Calu3 (cell line): Measurements from ENCODE around the gene FRMD3. TPM values are rescaled to one million over a fixed set of nuclear protein-coding genes. Genes with fewer than 3 reads are reported as not detected.

Experiments
- BruUV-seq: library from RNA; stranded (reverse); fragments of 400-500 nt; replicated peaks from 2 replicates; lab custom pipeline; 2021; lab: Mats Ljungman, UMichigan
- CTCF ChIA-PET: fragments of 300-600 bp; sonication (Branson Sonifier 250); formaldehyde crosslinking; loops from one replicate; lab custom pipeline; 2022; ENCODE audit warnings: antibody characterized with exemption; lab: Charles Lee
- DNase-seq: peaks from one replicate; pipeline ENCODE4 v3.0.0; 2022
- H3K27ac Mint-ChIP-seq: one replicate; pipeline ENCODE4 v1.8.0; 2022; ENCODE audit warnings: mixed read lengths; ENCODE audit not compliant: unreplicated experiment
- H3K27me3 Mint-ChIP-seq: one replicate; pipeline ENCODE4 v1.8.0; 2022; ENCODE audit warnings: mixed read lengths; ENCODE audit not compliant: unreplicated experiment
- H3K36me3 Mint-ChIP-seq: one replicate; pipeline ENCODE4 v1.8.0; 2022; ENCODE audit warnings: mild to moderate bottlenecking, moderate library complexity, mixed read lengths; ENCODE audit not compliant: insufficient read depth, unreplicated experiment
- H3K4me1 Mint-ChIP-seq: one replicate; pipeline ENCODE4 v1.8.0; 2022; ENCODE audit warnings: mild to moderate bottlenecking, low read depth, mixed read lengths; ENCODE audit not compliant: unreplicated experiment
- H3K4me3 Mint-ChIP-seq: one replicate; pipeline ENCODE4 v1.8.0; 2022; ENCODE audit warnings: mild to moderate bottlenecking, low read depth, moderate library complexity, mixed read lengths; ENCODE audit not compliant: unreplicated experiment
- H3K9me3 Mint-ChIP-seq: one replicate; pipeline ENCODE4 v1.8.0; 2022; ENCODE audit warnings: low read depth, mixed read lengths; ENCODE audit not compliant: unreplicated experiment
- CTCF ChIP-seq: fragments of 200-600 bp; IDR thresholded peaks from one replicate; pipeline ENCODE4 v1.8.0; 2022; ENCODE audit warnings: antibody characterized with exemption; ENCODE audit not compliant: unreplicated experiment
- intact Hi-C: fragments of 100-400 bp; cut with micrococcal nuclease; formaldehyde crosslinking; loops from one replicate; pipeline ENCODE4 v1.10.0; 2022; ENCODE audit not compliant: unreplicated experiment
- total RNA-seq: library from RNA; stranded (reverse); gene quantifications from 2 replicates; pipeline ENCODE4 v1.2.3, GENCODE V29; 2022

Gene FRMD3
- total RNA-seq, 1 experiment from 2014 or later: 0.38 TPM

- Mint-ChIP-seq H3K36me3 (no peaks in the 10 kb centered on the region), H3K27me3 (no peaks in the 10 kb centered on the region), H3K27ac (no peak overlapping the region), H3K4me3 (no peak overlapping the region), H3K4me1 (no peaks in the 10 kb centered on the region), H3K9me3 (no peaks in the 10 kb centered on the region)
- no peak for TF ChIP-seq CTCF
- CTCF ChIA-PET: interaction anchor here (0.6 kb wide), 1 partner anchor 1328 kb away, joined by 3 read pairs; no protein-coding TSS in a partner anchor
- no TSS peak for BruUV-seq
- DNase-seq: no peak
- intact Hi-C loops: no loop called here
Measured at GRCh38 chr9:83441390-83441789, 96.8 kb downstream of the FRMD3 start.

GRCh38 chr9:83440641-83441040 lies 97.6 kb downstream of the FRMD3 start:
- Mint-ChIP-seq H3K4me3 (no peak overlapping the region), H3K9me3 (no peaks in the 10 kb centered on the region), H3K27me3 (no peaks in the 10 kb centered on the region), H3K27ac (no peak overlapping the region), H3K4me1 (no peaks in the 10 kb centered on the region), H3K36me3 (no peaks in the 10 kb centered on the region)
- no peak for DNase-seq
- CTCF ChIA-PET: no interaction called here
- BruUV-seq: no TSS peak
- intact Hi-C loops: no loop called here
- TF ChIP-seq CTCF: no peak

- intact Hi-C loops: no loop called here
- CTCF ChIA-PET: no interaction called here
- no peak for TF ChIP-seq CTCF
Measured at GRCh38 chr9:83435301-83435700, 102.9 kb downstream of the FRMD3 start.

GRCh38 chr9:83434254-83434653 lies 103.9 kb downstream of the FRMD3 start:
- Mint-ChIP-seq H3K27ac (no peak overlapping the region), H3K4me3 (no peak overlapping the region), H3K27me3 (no peaks in the 10 kb centered on the region), H3K9me3 (no peaks in the 10 kb centered on the region), H3K4me1 (peaks cover 14% of the 10 kb centered on the region), H3K36me3 (peaks cover 4% of the 10 kb centered on the region)
- CTCF ChIA-PET: no interaction called here
- no peak for DNase-seq
- no peak for TF ChIP-seq CTCF
- intact Hi-C loops: no loop called here
- BruUV-seq: no TSS peak

More at GRCh38 chr9:83435301-83435700, 102.9 kb downstream of the FRMD3 start:
- no TSS peak for BruUV-seq
- H3K27ac Mint-ChIP-seq: no peak overlapping the region
- H3K27me3 Mint-ChIP-seq: no peaks in the 10 kb centered on the region
- H3K36me3 Mint-ChIP-seq: peaks cover 4% of the 10 kb centered on the region
- no peak for DNase-seq
- no peaks in the 10 kb centered on the region for H3K9me3 Mint-ChIP-seq
- peaks cover 14% of the 10 kb centered on the region for H3K4me1 Mint-ChIP-seq
- no peak overlapping the region for H3K4me3 Mint-ChIP-seq
